ENCODE measurements around the gene TEN1. TPM values are rescaled to one million over a fixed set of nuclear protein-coding genes. Genes with fewer than 3 reads are reported as not detected.
"Not testable (repeated sequence)": the region's sequence is repeated elsewhere in the genome, so short reads cannot be mapped to it uniquely, and the experiment has no call there.

Gene TEN1
- polyA plus RNA-seq, 3 donors: 23.5 to 27.0 (median 25.5) TPM

GRCh38 chr17:76022973-76023899 is 44.2 kb downstream of the TEN1 start:
- DNase-seq: no peak

GRCh38 chr17:76023900-76024237 is 44.8 kb downstream of the TEN1 start:
- DNase-seq: no peak

- DNase-seq: no peak
Observed at GRCh38 chr17:76024353-76024752, 45.3 kb downstream of the TEN1 start.

- DNase-seq: no peak
Observed at GRCh38 chr17:76025294-76025693, 46.3 kb downstream of the TEN1 start.

GRCh38 chr17:76026714-76027158 is 47.7 kb downstream of the TEN1 start:
- DNase-seq: no peak

- peak; percentile 58 for DNase-seq
Observed at GRCh38 chr17:76027159-76027839, 48.3 kb downstream of the TEN1 start, which contains the start of gene EVPL. Gene EVPL (minus strand): TSS chr17:76027306. CDS start chr17:76027198, 108 bp downstream.

- no peak for DNase-seq
Observed at GRCh38 chr17:76032073-76032779, 53.2 kb downstream of the TEN1 start.

- DNase-seq: no peak
Observed at GRCh38 chr17:76032780-76033108, 53.7 kb downstream of the TEN1 start.

GRCh38 chr17:76033139-76033538 is 54.1 kb downstream of the TEN1 start:
- no peak for DNase-seq

- DNase-seq: no peak
Observed at GRCh38 chr17:76034428-76035350, 55.6 kb downstream of the TEN1 start.

GRCh38 chr17:76036497-76037261 is 57.6 kb downstream of the TEN1 start:
- no peak for DNase-seq

GRCh38 chr17:76038050-76038449 is 59.0 kb downstream of the TEN1 start:
- DNase-seq: no peak

GRCh38 chr17:76039121-76039520 is 60.1 kb downstream of the TEN1 start:
- no peak for DNase-seq

- DNase-seq: no peak
Observed at GRCh38 chr17:76040376-76040775, 61.3 kb downstream of the TEN1 start.

- DNase-seq: not testable (repeated sequence)
Observed at GRCh38 chr17:76042868-76043267, 63.8 kb downstream of the TEN1 start.

- DNase-seq: not testable (repeated sequence)
Observed at GRCh38 chr17:76044475-76045007, 65.5 kb downstream of the TEN1 start.

GRCh38 chr17:76046064-76046463 is 67.0 kb downstream of the TEN1 start:
- DNase-seq: no peak

- no peak for DNase-seq
Observed at GRCh38 chr17:76048025-76048605, 69.1 kb downstream of the TEN1 start.

- DNase-seq: no peak
Observed at GRCh38 chr17:76048711-76049110, 69.7 kb downstream of the TEN1 start.

GRCh38 chr17:76049239-76049638 is 70.2 kb downstream of the TEN1 start:
- no peak for DNase-seq
